ENCODE measurements around the gene IL1RAPL2.

DNA sequence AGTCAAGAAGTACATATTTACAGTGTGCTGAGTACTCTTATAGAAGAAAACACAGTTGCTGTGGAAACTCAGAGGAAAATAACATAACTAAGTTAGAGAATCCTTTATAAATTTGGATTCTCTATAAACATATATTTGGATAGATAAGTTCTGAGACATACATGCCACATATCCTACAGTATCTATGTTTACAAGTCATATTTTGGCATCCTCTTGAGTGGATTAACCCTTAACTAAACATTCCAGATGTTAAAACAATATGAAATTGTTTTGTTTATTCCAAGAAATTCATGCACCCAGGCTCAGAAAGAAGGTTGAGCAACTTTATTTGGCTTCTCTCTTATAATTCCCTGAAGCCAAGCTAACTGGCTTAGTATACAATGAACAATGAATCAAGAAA, 387.3 kb downstream of the IL1RAPL2 start:
- TF ChIP-seq, protein P1, sequence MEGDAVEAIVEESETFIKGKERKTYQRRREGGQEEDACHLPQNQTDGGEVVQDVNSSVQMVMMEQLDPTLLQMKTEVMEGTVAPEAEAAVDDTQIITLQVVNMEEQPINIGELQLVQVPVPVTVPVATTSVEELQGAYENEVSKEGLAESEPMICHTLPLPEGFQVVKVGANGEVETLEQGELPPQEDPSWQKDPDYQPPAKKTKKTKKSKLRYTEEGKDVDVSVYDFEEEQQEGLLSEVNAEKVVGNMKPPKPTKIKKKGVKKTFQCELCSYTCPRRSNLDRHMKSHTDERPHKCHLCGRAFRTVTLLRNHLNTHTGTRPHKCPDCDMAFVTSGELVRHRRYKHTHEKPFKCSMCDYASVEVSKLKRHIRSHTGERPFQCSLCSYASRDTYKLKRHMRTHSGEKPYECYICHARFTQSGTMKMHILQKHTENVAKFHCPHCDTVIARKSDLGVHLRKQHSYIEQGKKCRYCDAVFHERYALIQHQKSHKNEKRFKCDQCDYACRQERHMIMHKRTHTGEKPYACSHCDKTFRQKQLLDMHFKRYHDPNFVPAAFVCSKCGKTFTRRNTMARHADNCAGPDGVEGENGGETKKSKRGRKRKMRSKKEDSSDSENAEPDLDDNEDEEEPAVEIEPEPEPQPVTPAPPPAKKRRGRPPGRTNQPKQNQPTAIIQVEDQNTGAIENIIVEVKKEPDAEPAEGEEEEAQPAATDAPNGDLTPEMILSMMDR (IDR thresholded peaks at IDR 0.05; ENCODE audit: insufficient read depth, low read length, poor library complexity, severe bottlenecking), result no peak
- no peak for TF ChIP-seq EZH2phosphoT487 (conservative IDR thresholded peaks at IDR 0.05; ENCODE audit: low read length)

Measured in SU-DHL-6 (cell line).